H1 (cell line): ENCODE results near the gene TMEM145. TPM values are rescaled to one million over a fixed set of nuclear protein-coding genes. Genes with fewer than 3 reads are reported as not detected.

Experiments
- CTCF ChIA-PET: fragments of 300-600 bp; sonication (Branson Sonifier 250); formaldehyde crosslinking; loops from one replicate; lab custom pipeline; 2021; ENCODE audit not compliant: partially characterized antibody; lab: Charles Lee
- POLR2A ChIA-PET: fragments of 300-600 bp; sonication (Branson Sonifier 250); formaldehyde crosslinking; loops from one replicate; lab custom pipeline; 2021; ENCODE audit warnings: inconsistent platforms; ENCODE audit not compliant: partially characterized antibody; lab: Charles Lee
- DNase-seq, 2 experiments: peaks; one replicate each; pipeline versions ENCODE4 v3.0.0 to v3.0.0-alpha.2; 2010 to 2022; ENCODE audit warnings: low spot score in 2 of 2, low read depth in 1 of 2, mixed read lengths in 1 of 2
- FAIRE-seq: peaks from 2 replicates; lab custom pipeline; 2011; peaks lifted over from hg19 to GRCh38; lab: Jason Lieb, UNC
- H2AFZ ChIP-seq: 2 replicates; pipeline ENCODE4 v1.8.1; 2012; ENCODE audit warnings: low read length, inconsistent platforms
- H2AK5ac ChIP-seq: 2 replicates; pipeline ENCODE4 v1.6.1; 2013; ENCODE audit warnings: low read depth, low read length
- H2BK120ac ChIP-seq: replicated peaks from 2 replicates; pipeline ENCODE3; 2013; ENCODE audit warnings: low read depth, low read length, inconsistent platforms
- H2BK12ac ChIP-seq: 2 replicates; pipeline ENCODE4 v1.6.1; 2013; ENCODE audit warnings: low read depth, low read length
- H2BK15ac ChIP-seq: 2 replicates; pipeline ENCODE4 v1.6.1; 2013; ENCODE audit warnings: low read length
- H2BK20ac ChIP-seq: 2 replicates; pipeline ENCODE4 v1.6.1; 2013; ENCODE audit warnings: low read length
- H2BK5ac ChIP-seq: 2 replicates; pipeline ENCODE4 v1.6.1; 2013; ENCODE audit warnings: low read depth, low read length
- H3K14ac ChIP-seq: 2 replicates; pipeline ENCODE4 v1.6.1; 2013; ENCODE audit warnings: inconsistent platforms; ENCODE audit not compliant: insufficient read length
- H3K18ac ChIP-seq: 2 replicates; pipeline ENCODE4 v1.6.1; 2013; ENCODE audit warnings: low read length; ENCODE audit errors: extremely low read depth
- H3K23ac ChIP-seq: 2 replicates; pipeline ENCODE4 v1.6.1; 2013; ENCODE audit warnings: inconsistent platforms; ENCODE audit not compliant: insufficient read length
- H3K23me2 ChIP-seq: 2 replicates; pipeline ENCODE4 v1.6.1; 2013; ENCODE audit warnings: low read depth, low read length
- H3K27ac ChIP-seq: 2 replicates; pipeline ENCODE4 v1.6.1; 2011; ENCODE audit warnings: low read depth, low read length, inconsistent platforms
- H3K27me3 ChIP-seq, 4 experiments: replicated peaks in 1 of 4; 1 replicate in 1 of 4; 2 replicates in 3 of 4; pipeline versions ENCODE4 v1.6.1 to v1.8.1; 2011 to 2013; ENCODE audit warnings: low read length in 3 of 4, mild to moderate bottlenecking in 3 of 4, inconsistent platforms in 2 of 4, mixed read lengths in 2 of 4, moderate library complexity in 1 of 4; ENCODE audit not compliant: control insufficient read depth in 3 of 4, insufficient read depth in 3 of 4; ENCODE audit errors: extremely low read depth in 1 of 4
- H3K36me3 ChIP-seq, 4 experiments: 2 replicates each; pipeline versions ENCODE4 v1.6.1 to v1.8.1; 2011 to 2013; ENCODE audit warnings: mild to moderate bottlenecking in 4 of 4, low read length in 3 of 4, moderate library complexity in 2 of 4, control low read depth in 1 of 4, inconsistent platforms in 1 of 4; ENCODE audit not compliant: insufficient read depth in 4 of 4, control insufficient read depth in 2 of 4
- H3K4ac ChIP-seq: replicated peaks from 2 replicates; pipeline ENCODE3; 2013; ENCODE audit warnings: low read length, low read depth, mixed read lengths, inconsistent platforms; ENCODE audit not compliant: insufficient read length
- H3K4me1 ChIP-seq, 4 experiments: replicated peaks in 1 of 4; 1 replicate in 1 of 4; 2 replicates in 3 of 4; pipeline versions ENCODE4 v1.6.1 to v1.8.1; 2011 to 2013; ENCODE audit warnings: low read length in 3 of 4, inconsistent platforms in 2 of 4, mixed read lengths in 1 of 4; ENCODE audit not compliant: insufficient read depth in 4 of 4, control insufficient read depth in 3 of 4
- H3K4me2 ChIP-seq, 2 experiments: 2 replicates each; pipeline versions ENCODE4 v1.6.1 to v1.8.1; 2011 to 2013; ENCODE audit warnings: low read depth in 2 of 2, low read length in 2 of 2, control low read depth in 1 of 2, inconsistent platforms in 1 of 2, mild to moderate bottlenecking in 1 of 2; ENCODE audit not compliant: insufficient read depth in 1 of 2
- H3K4me3 ChIP-seq, 4 experiments: fragments of 200-600, 300-600 bp in 1 of 4; sonication (generic), shearing (Covaris generic), sonication (Bioruptor Twin) in 1 of 4; 2 replicates each; pipeline versions ENCODE4 v1.5.1 to v1.8.1; 2011 to 2016; ENCODE audit warnings: low read length in 4 of 4, low read depth in 3 of 4, control low read depth in 2 of 4, inconsistent platforms in 2 of 4, mild to moderate bottlenecking in 2 of 4, mixed read lengths in 1 of 4, moderate library complexity in 1 of 4; ENCODE audit not compliant: insufficient read depth in 2 of 4; ENCODE audit errors: extremely low read depth in 1 of 4
- H3K56ac ChIP-seq: replicated peaks from 2 replicates; pipeline ENCODE3; 2013; ENCODE audit warnings: low read depth, mild to moderate bottlenecking, mixed read lengths, low read length, inconsistent platforms; ENCODE audit not compliant: insufficient read length
- H3K79me1 ChIP-seq: 2 replicates; pipeline ENCODE4 v1.6.1; 2013; ENCODE audit warnings: low read depth, low read length, control low read depth
- H3K79me2 ChIP-seq, 2 experiments: 2 replicates each; pipeline versions ENCODE4 v1.6.1 to v1.8.1; 2012 to 2013; ENCODE audit warnings: low read length in 2 of 2, mild to moderate bottlenecking in 2 of 2, inconsistent platforms in 1 of 2; ENCODE audit not compliant: insufficient read depth in 2 of 2, control insufficient read depth in 1 of 2
- H3K9ac ChIP-seq, 4 experiments: replicated peaks in 1 of 4; 1 replicate in 1 of 4; 2 replicates in 3 of 4; pipeline versions ENCODE4 v1.6.1 to v1.8.1; 2011 to 2013; ENCODE audit warnings: low read depth in 3 of 4, low read length in 3 of 4, control low read depth in 2 of 4, mild to moderate bottlenecking in 2 of 4, moderate library complexity in 2 of 4, inconsistent platforms in 1 of 4; ENCODE audit errors: extremely low read depth in 1 of 4
- H3K9me3 ChIP-seq, 2 experiments: 2 replicates each; pipeline versions ENCODE4 v1.6.1 to v1.8.1; 2012 to 2013; ENCODE audit warnings: mild to moderate bottlenecking in 2 of 2, moderate library complexity in 2 of 2, control low read depth in 1 of 2, inconsistent platforms in 1 of 2, low read depth in 1 of 2, low read length in 1 of 2, mixed read lengths in 1 of 2; ENCODE audit not compliant: insufficient read depth in 2 of 2
- H4K20me1 ChIP-seq, 2 experiments: replicated peaks in 1 of 2; 2 replicates each; pipeline versions ENCODE3 to v1.8.1; 2011 to 2013; ENCODE audit warnings: inconsistent platforms in 2 of 2, low read length in 2 of 2, mild to moderate bottlenecking in 1 of 2; ENCODE audit not compliant: insufficient read depth in 2 of 2, control insufficient read depth in 1 of 2
- H4K5ac ChIP-seq: 2 replicates; pipeline ENCODE4 v1.6.1; 2013; ENCODE audit warnings: low read length, low read depth, mixed read lengths, inconsistent platforms; ENCODE audit not compliant: insufficient read length
- H4K8ac ChIP-seq: 2 replicates; pipeline ENCODE4 v1.8.0; 2013; ENCODE audit warnings: mild to moderate bottlenecking, moderate library complexity, low read length, inconsistent platforms; ENCODE audit not compliant: insufficient read depth; ENCODE audit errors: extremely low read depth
- H4K91ac ChIP-seq: replicated peaks from 2 replicates; pipeline ENCODE3; 2013; ENCODE audit warnings: low read length, mixed read lengths, inconsistent platforms; ENCODE audit not compliant: insufficient read length
- ASH2L ChIP-seq: fragments of 200-600, 300-600 bp; sonication (generic); IDR thresholded peaks from one replicate; pipeline ENCODE4 v1.7.1; 2017; ENCODE audit warnings: low read length
- CHD1 ChIP-seq: IDR thresholded peaks from 2 replicates; pipeline ENCODE4 v1.6.1; 2012; ENCODE audit warnings: low read depth, low read length, improper control_type of control experiment
- JUN ChIP-seq: IDR thresholded peaks from 2 replicates; pipeline ENCODE4 v1.6.1; 2011; ENCODE audit warnings: low read depth, mild to moderate bottlenecking, improper control_type of control experiment, low read length
- JUND ChIP-seq: IDR thresholded peaks from 2 replicates; pipeline ENCODE4 v1.6.1; 2011; ENCODE audit warnings: mild to moderate bottlenecking, improper control_type of control experiment, low read length
- NRF1 ChIP-seq: IDR thresholded peaks from 2 replicates; pipeline ENCODE4 v1.6.1; 2011; ENCODE audit warnings: mild to moderate bottlenecking, low read depth, low read length, improper control_type of control experiment
- RAD21 ChIP-seq, 2 experiments: IDR thresholded peaks in 1 of 2; conservative IDR thresholded peaks in 1 of 2; 2 replicates each; pipeline ENCODE4 v1.6.1; 2011; ENCODE audit warnings: low read depth in 2 of 2, low read length in 2 of 2, improper control_type of control experiment in 1 of 2, inconsistent platforms in 1 of 2, mild to moderate bottlenecking in 1 of 2, moderate library complexity in 1 of 2
- SIN3A ChIP-seq, 2 experiments: IDR thresholded peaks in 1 of 2; conservative IDR thresholded peaks in 1 of 2; 2 replicates each; pipeline ENCODE4 v1.6.1; 2011 to 2012; ENCODE audit warnings: low read length in 2 of 2, improper control_type of control experiment in 1 of 2, low read depth in 1 of 2, mild to moderate bottlenecking in 1 of 2
- TAF1 ChIP-seq: IDR thresholded peaks from 2 replicates; pipeline ENCODE4 v1.6.1; 2011; ENCODE audit warnings: mild to moderate bottlenecking, low read depth, low read length
- TAF7 ChIP-seq: optimal IDR thresholded peaks from 2 replicates; pipeline ENCODE3; 2011; ENCODE audit warnings: low read depth, mild to moderate bottlenecking, inconsistent platforms, low read length, moderate library complexity, borderline replicate concordance
- WGBS, 2 experiments: shearing (Covaris generic) in 1 of 2; methylation state at CpG; one replicate each; pipeline versions ENCODE4 v1.1.6 to v1.1.7; 2013 to 2015; ENCODE audit warnings: low lambda C conversion rate in 2 of 2, mixed read lengths in 2 of 2, inconsistent platforms in 1 of 2, low coverage in 1 of 2, missing lambda C conversion rate in 1 of 2; ENCODE audit not compliant: insufficient replicate concordance in 2 of 2, insufficient coverage in 1 of 2, insufficient read length in 1 of 2; ENCODE audit errors: extremely low coverage in 1 of 2, missing lambda C conversion rate in 1 of 2; 5-methylcytosine and 5-hydroxymethylcytosine counted together
- polyA plus RNA-seq, 7 experiments: library from polyadenylated mRNA; depleted of rRNA in 3 of 7; stranded (reverse) in 5 of 7; unstranded in 2 of 7; fragments of >200 nt in 5 of 7; fragments of 200-250 nt in 2 of 7; gene quantifications; 1 replicate in 5 of 7; 2 replicates in 1 of 7; 4 replicates in 1 of 7; pipeline versions ENCODE4 v1.2.1 to v1.2.3, GENCODE V29; 2011 to 2013; ENCODE audit warnings: missing spikeins in 2 of 7, mixed read lengths in 2 of 7
- total RNA-seq: library from RNA; stranded (reverse); fragmentation: NEBNext Ultra II Directional; extraction: Animal tissue kit (Norgen Biotek cat#: 25700); gene quantifications from 2 replicates; pipeline ENCODE4 v1.2.1, GENCODE V29; 2021
- TF ChIP-seq, protein P1 (sequence below): IDR thresholded peaks from 2 replicates; pipeline ENCODE4 v1.6.1; 2011; ENCODE audit warnings: low read depth, mild to moderate bottlenecking, low read length; ENCODE audit not compliant: insufficient read depth
- TF ChIP-seq, protein P2 (sequence below): IDR thresholded peaks from 2 replicates; pipeline ENCODE4 v1.6.1; 2011; ENCODE audit warnings: low read length, improper control_type of control experiment

The TMEM145 gene
- total and polyA plus RNA-seq, 2 of the 8 experiments (the other 6 are each of a cell fraction or from before 2014, with no cell fraction given), result 2.3 to 4.7 TPM

DNA sequence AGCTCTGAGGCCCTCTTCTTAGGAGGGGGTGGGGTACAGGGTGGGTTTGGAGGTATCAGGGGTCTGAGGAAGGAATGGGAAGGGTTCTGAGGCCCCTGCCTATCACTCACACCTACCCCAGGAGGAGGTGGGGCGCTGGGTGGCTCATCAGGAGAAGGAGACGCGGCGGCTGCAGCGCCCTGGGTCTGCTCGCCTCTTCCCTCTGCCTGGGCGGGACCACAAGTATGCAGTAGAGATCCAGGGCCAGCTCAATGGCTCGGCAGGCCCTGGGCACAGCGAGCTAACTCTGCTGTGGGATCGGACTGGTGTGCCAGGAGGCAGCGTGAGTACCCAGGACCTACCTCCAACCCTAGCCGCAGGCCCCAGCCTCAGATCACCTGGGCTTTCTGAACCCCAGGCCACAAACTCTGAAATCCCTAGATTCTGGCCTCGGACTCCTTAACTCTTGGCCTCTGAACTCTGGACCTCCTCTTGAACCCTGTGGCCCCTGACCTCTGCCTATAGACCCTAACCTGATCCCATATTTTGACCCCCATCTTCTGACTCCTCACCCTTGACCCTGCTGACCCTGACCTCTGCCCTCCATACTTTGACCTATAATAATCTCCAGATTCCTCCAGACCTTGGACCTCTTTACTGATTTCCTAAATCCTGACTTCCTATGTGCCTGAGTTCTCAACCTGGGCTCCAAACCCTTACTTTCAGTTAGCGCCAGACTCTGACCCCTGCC is 36.4 kb downstream of the TMEM145 start:
- Histone ChIP-seq H3K4me2 (no peak overlapping the region), H3K27ac (no peak overlapping the region)
- POLR2A ChIA-PET, result interaction anchor here (0.5 kb wide), 1 partner anchor 142 kb away, joined by 3 read pairs; no protein-coding TSS in a partner anchor

More for the DNA sequence above, 36.4 kb downstream of the TMEM145 start:
- WGBS, 2 experiments, result 85% methylated on average over 13 of the region's 14 CpGs; no CpG with 5 or more reads in 1 of the 2 experiments
- no peak overlapping the region for H2BK5ac ChIP-seq
- no peaks in the 10 kb centered on the region for H3K4me1 ChIP-seq
- H3K18ac ChIP-seq, result no peak overlapping the region
- no peak overlapping the region for H3K4ac ChIP-seq
- CTCF ChIA-PET, result no interaction called here
- H3K9me3 ChIP-seq, result no peaks in the 10 kb centered on the region
- H2BK15ac ChIP-seq, result no peak overlapping the region
- TF ChIP-seq TAF7, result no peak
- no peak for TF ChIP-seq TAF1
- no peak for TF ChIP-seq JUND
- no peak for TF ChIP-seq JUN
- TF ChIP-seq, protein P1, sequence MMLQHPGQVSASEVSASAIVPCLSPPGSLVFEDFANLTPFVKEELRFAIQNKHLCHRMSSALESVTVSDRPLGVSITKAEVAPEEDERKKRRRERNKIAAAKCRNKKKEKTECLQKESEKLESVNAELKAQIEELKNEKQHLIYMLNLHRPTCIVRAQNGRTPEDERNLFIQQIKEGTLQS, result no peak
- TF ChIP-seq RAD21 (IDR thresholded peaks at IDR 0.05 in 1 of 2, conservative IDR thresholded peaks at IDR 0.05 in 1 of 2; ENCODE audit: low read depth in 2 of 2, low read length in 2 of 2), result no peak
- TF ChIP-seq, protein P2, sequence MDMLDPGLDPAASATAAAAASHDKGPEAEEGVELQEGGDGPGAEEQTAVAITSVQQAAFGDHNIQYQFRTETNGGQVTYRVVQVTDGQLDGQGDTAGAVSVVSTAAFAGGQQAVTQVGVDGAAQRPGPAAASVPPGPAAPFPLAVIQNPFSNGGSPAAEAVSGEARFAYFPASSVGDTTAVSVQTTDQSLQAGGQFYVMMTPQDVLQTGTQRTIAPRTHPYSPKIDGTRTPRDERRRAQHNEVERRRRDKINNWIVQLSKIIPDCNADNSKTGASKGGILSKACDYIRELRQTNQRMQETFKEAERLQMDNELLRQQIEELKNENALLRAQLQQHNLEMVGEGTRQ, result no peak
- TF ChIP-seq ASH2L, result no peak
- TF ChIP-seq NRF1, result no peak
- TF ChIP-seq CHD1, result no peak
- TF ChIP-seq SIN3A (conservative IDR thresholded peaks at IDR 0.05 in 1 of 2, IDR thresholded peaks at IDR 0.05 in 1 of 2; ENCODE audit: low read depth in 1 of 2, low read length in 2 of 2), result no peak
- no peak overlapping the region for H4K91ac ChIP-seq
- H2BK12ac ChIP-seq, result no peak overlapping the region
- H3K4me3 ChIP-seq, result no peak overlapping the region
- H3K56ac ChIP-seq, result no peak overlapping the region
- H4K8ac ChIP-seq, result no peak overlapping the region
- peaks cover 1 to 2% of the 10 kb centered on the region in 2 experiments for H4K20me1 ChIP-seq
- peaks cover 0 to 6% (median under 1%) of the 10 kb centered on the region in 4 experiments; a peak in 2 of 8 replicates for H3K36me3 ChIP-seq
- no peak overlapping the region for H2BK20ac ChIP-seq
- no peaks in the 10 kb centered on the region for H3K27me3 ChIP-seq
- H3K23ac ChIP-seq, result no peak overlapping the region
- H3K79me2 ChIP-seq, result no peaks in the 10 kb centered on the region
- no peak overlapping the region for H3K14ac ChIP-seq
- H3K9ac ChIP-seq, result no peak overlapping the region
- no peak overlapping the region for H2AK5ac ChIP-seq
- no peak overlapping the region for H2AFZ ChIP-seq
- no peaks in the 10 kb centered on the region for H3K79me1 ChIP-seq
- H4K5ac ChIP-seq, result no peak overlapping the region
- DNase-seq (no peak), FAIRE-seq (no peak)
- no peaks in the 10 kb centered on the region for H3K23me2 ChIP-seq
- H2BK120ac ChIP-seq, result no peak overlapping the region
